BE2C (cell line): ENCODE data around the gene NFYC.
A peak's percentile ranks its signal among the peaks of the same experiment; 100 is the strongest.

Experiments used
- DNase-seq: peaks from one replicate; pipeline ENCODE4 v3.0.0-alpha.2; 2020
- H3K27me3 ChIP-seq: fragments of 250-450 bp; sonication (Bioruptor Pico); 2 replicates; pipeline ENCODE4 v1.5.1; 2020; ENCODE audit warnings: mild to moderate bottlenecking
- H3K36me3 ChIP-seq: fragments of 250-450 bp; sonication (Bioruptor Pico); 2 replicates; pipeline ENCODE4 v1.5.1; 2020; ENCODE audit warnings: mild to moderate bottlenecking
- H3K4me1 ChIP-seq: fragments of 250-450 bp; sonication (Bioruptor Pico); 2 replicates; pipeline ENCODE4 v1.5.1; 2020
- H3K4me3 ChIP-seq: 2 replicates; pipeline ENCODE4 v1.5.1; 2011; ENCODE audit warnings: low read depth, low read length
- H3K9me3 ChIP-seq: fragments of 250-450 bp; sonication (Bioruptor Pico); 2 replicates; pipeline ENCODE4 v1.5.1; 2020
- TF ChIP-seq, protein P1 (sequence below): IDR thresholded peaks from 2 replicates; pipeline ENCODE4 v1.5.1; 2012; ENCODE audit warnings: mild to moderate bottlenecking, low read depth, low read length

The NFYC gene

DNA sequence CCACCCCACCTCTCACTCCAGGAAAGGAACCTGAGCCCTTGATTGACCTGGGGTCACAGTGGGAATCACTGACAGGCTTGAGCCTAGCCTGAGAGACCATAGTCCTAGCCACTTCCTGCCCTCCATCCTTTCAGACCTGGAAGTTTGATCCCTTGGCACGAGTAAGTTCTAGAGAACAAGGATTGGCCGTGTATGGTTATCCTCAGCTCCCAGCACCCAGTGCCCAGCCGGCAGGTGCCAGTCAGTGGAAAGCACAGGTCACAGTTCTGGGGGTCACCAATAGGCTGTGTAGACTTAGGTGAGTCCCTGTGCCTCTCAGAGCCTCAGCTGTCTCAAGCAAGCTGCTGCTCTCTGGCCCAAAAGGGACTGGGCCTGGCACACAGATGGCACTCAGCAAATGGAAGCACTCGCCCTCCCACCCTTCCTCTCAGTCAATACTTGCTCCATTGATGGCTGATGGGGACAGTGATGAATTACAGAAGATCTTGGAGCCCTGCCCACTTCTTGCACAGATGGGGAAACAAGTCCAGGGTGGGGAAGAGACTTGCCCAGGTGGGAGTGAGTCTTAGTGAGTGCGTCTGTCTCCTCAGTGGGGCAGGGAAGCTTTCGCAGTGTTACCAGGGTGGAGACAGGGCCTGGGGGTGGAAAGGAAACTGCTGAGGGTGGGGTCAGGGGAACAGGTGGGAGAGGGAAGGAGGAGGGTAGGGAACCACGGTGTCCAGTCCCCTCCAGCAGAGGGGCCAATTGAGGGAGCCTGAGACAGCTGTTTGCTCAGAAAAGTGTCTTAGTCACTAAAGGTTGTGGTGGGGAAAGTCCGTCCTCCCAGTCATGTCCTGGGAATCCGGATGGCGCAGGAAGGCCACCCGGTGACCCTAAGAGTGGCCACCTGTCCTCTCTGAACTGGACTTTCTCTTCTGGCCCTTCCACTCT is 89.4 kb downstream of the NFYC start:
- Histone ChIP-seq H3K4me1 (no peaks in the 10 kb centered on the region), H3K9me3 (no peaks in the 10 kb centered on the region), H3K4me3 (no peak overlapping the region), H3K27me3 (peaks cover 4% of the 10 kb centered on the region), H3K36me3 (no peaks in the 10 kb centered on the region)
- TF ChIP-seq, protein P1, sequence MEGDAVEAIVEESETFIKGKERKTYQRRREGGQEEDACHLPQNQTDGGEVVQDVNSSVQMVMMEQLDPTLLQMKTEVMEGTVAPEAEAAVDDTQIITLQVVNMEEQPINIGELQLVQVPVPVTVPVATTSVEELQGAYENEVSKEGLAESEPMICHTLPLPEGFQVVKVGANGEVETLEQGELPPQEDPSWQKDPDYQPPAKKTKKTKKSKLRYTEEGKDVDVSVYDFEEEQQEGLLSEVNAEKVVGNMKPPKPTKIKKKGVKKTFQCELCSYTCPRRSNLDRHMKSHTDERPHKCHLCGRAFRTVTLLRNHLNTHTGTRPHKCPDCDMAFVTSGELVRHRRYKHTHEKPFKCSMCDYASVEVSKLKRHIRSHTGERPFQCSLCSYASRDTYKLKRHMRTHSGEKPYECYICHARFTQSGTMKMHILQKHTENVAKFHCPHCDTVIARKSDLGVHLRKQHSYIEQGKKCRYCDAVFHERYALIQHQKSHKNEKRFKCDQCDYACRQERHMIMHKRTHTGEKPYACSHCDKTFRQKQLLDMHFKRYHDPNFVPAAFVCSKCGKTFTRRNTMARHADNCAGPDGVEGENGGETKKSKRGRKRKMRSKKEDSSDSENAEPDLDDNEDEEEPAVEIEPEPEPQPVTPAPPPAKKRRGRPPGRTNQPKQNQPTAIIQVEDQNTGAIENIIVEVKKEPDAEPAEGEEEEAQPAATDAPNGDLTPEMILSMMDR, result no peak
- DNase-seq, result no peak

DNA sequence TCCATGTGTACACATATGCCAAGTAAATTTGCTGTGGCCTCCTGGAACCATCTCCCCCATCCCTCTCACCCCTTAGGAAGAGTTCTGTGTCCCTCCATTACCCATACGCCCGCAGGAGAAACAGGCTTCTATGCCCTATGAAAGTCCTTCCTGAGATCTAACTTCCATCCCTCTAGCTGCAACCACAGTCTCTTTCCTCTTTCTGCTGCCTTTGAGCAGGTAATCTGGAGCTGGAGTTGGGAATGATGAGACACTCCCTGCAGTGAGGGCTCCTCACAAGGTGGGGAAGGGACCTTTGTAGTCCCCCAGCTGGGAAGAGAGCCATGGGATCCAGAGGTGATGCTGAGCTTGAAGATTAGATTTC is 90.1 kb downstream of the NFYC start:
- H3K4me1 ChIP-seq, result no peaks in the 10 kb centered on the region
- H3K36me3 ChIP-seq, result no peaks in the 10 kb centered on the region
- H3K4me3 ChIP-seq, result no peak overlapping the region
- TF ChIP-seq, protein P1, result no peak
- no peak for DNase-seq
- H3K9me3 ChIP-seq, result no peaks in the 10 kb centered on the region
- peaks cover 4% of the 10 kb centered on the region for H3K27me3 ChIP-seq

DNA sequence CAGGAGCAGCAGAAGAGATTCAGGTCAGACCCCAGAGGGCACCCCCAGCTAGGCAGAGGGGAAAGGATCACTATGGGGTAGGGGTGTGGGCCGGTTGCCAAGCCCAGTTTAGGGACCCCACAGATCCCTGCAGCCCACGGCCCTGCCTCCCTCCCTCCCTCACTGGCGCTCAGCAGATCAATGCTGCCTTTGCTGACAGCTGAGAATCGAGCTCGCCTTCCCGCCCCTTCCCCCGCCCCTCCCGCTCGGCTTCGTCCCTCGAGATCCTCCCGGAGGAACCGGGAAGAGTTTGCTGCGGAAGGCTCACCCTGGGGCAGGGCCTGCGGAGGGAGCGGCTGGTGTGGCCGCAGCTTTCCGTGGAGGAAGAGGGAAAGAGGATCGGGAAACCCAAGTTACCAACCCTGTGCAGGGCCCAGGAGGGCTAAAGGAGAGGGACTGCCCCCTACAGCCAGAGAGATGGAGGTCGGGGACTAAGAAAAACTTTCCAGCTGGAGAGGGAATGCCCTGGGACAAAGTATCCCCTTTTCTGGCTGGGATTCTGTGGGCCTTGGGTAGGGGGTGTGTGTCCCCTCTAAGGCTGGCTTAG is 91.0 kb downstream of the NFYC start:
- H3K27me3 ChIP-seq, result peaks cover 4% of the 10 kb centered on the region
- H3K4me3 ChIP-seq, result no peak overlapping the region
- no peaks in the 10 kb centered on the region for H3K9me3 ChIP-seq
- no peaks in the 10 kb centered on the region for H3K4me1 ChIP-seq
- TF ChIP-seq, protein P1, result 0 out of 2 replicates have a peak, but pooled peaks have one; percentile 9
- no peaks in the 10 kb centered on the region for H3K36me3 ChIP-seq
- DNase-seq, result no peak

DNA sequence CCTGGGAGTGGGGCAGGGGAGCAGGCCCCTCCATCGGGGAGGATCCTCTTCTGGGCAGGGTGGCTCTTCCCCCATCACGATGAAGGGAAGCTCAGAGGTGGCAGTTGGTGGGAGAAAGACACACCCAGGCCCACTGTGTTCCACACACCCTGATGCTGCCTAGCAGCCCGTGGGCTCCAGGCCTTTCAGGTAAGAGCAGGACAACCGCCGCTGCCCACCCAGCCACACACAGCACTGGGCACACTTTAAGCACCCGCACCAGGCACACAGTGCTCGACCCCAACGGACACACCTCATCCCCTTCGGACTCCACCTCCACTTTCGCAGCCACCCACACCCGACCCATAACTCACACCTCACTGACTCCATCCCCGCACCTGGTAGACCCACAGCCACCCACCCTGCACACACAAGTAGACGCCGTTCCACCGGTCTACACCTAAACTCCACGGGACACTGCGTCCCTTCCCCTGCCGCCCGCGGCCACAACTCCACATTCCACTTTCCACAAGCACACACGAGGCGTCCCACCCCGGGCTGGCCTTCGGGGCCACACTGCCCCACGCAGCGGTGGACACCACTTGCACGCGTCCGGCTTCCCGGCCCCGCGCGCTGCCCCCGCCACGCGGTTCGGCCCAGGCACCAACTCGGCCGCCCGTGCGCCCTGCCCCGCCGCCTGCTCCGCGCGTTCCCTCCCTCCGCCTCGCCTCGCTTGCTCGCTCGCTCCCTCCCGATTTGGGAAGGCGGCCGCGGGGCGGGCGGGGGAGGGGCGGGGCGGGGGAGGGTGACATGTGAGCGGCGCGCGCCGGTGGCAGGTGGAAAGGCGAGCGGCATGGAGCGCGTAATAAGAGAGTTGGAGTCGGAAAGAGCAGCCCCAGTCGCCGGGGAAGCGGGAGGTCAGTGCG is 91.7 kb downstream of the NFYC start, which contains the start of gene KCNQ4:
KCNQ4 (plus strand) TSS at position 787 of the 905 bp plus-strand sequence. CDS start 307 bp downstream, outside the sequence.
- peaks cover 4% of the 10 kb centered on the region for H3K27me3 ChIP-seq
- peak within 1 kb of the TSS; percentile 19; the same call in 1 of the 2 replicates for H3K4me3 ChIP-seq
- no peaks in the 10 kb centered on the region for H3K9me3 ChIP-seq
- no peaks in the 10 kb centered on the region for H3K4me1 ChIP-seq
- peak; percentile 29 for DNase-seq
- TF ChIP-seq, protein P1, result no peak
- H3K36me3 ChIP-seq, result no peaks in the 10 kb centered on the region

DNA sequence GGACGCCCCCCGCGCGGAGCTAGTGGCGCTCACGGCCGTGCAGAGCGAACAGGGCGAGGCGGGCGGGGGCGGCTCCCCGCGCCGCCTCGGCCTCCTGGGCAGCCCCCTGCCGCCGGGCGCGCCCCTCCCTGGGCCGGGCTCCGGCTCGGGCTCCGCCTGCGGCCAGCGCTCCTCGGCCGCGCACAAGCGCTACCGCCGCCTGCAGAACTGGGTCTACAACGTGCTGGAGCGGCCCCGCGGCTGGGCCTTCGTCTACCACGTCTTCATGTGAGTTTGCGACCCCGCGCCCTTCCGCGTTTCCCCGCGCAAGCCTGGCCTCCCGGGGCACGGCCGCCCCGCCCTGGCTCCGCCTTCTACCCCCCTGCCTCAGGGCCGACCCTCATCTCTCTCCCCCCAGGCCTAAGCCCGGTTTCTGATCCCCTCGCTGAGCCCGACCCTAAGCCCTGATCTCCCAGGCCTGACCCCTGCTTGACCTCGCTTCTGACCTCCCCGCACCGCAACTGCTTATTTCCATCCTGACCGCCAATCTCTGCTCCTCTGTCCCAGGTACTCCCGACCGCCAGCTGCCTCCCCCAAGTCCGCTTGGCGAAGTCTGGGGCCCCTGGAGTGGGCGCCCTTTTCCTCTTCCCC is 92.8 kb downstream of the NFYC start:
- no peak for DNase-seq
- no peaks in the 10 kb centered on the region for H3K9me3 ChIP-seq
- H3K27me3 ChIP-seq, result peaks cover 4% of the 10 kb centered on the region
- H3K4me3 ChIP-seq, result no peak overlapping the region
- no peaks in the 10 kb centered on the region for H3K4me1 ChIP-seq
- TF ChIP-seq, protein P1, result no peak
- no peaks in the 10 kb centered on the region for H3K36me3 ChIP-seq
